ENCODE data around the gene ZNF770.
"Not testable (repeated sequence)": the region's sequence is repeated elsewhere in the genome, so short reads cannot be mapped to it uniquely, and the experiment has no call there.

The ZNF770 gene

DNA sequence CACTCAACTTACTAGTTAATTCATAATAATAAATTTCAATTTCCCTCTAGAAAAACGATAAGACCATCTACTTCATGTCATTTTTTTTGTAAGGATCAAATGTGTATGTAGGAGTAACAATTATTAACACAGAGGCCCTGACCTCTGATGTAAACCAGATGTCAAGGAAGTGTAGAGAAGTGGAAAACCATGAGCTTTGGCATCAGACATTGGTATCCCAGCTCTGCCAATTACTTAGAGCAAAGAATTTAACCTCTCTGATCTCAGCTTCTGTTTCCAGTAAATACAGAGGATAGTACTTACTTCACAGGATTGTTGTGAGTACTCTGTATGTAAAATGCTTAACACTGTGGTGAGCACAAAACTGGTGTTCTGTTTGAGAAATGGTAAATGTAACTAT lies 36.1 kb downstream of the ZNF770 start:
- no peaks in the 10 kb centered on the region for H4K20me1 ChIP-seq (ENCODE audit: insufficient read depth, low read length)
- H3K4me1 ChIP-seq (ENCODE audit: low read length): no peaks in the 10 kb centered on the region
- no peak overlapping the region for H3K4me2 ChIP-seq (ENCODE audit: low read length)
- H3K9me3 ChIP-seq (ENCODE audit: insufficient read depth, low read length): no peaks in the 10 kb centered on the region
- no peak overlapping the region for H3K9ac ChIP-seq (ENCODE audit: low read length)
- H2AFZ ChIP-seq (ENCODE audit: low read depth, low read length): no peak overlapping the region
- H3K36me3 ChIP-seq (replicated peaks; ENCODE audit: low read depth, low read length): peaks cover 24% of the 10 kb centered on the region
- H3K4me3 ChIP-seq (ENCODE audit: low read length): no peak overlapping the region
- H3K27ac ChIP-seq (ENCODE audit: low read length): no peak overlapping the region
- no peaks in the 10 kb centered on the region for H3K27me3 ChIP-seq (ENCODE audit: low read depth, low read length)
- no peak for TF ChIP-seq CTCF (IDR thresholded peaks at IDR 0.05; ENCODE audit: low read depth, low read length)
- TF ChIP-seq EZH2phosphoT487 (IDR thresholded peaks at IDR 0.05; ENCODE audit: low read depth): no peak
- peaks cover 14% of the 10 kb centered on the region; the same call in 1 of the 2 replicates for H3K79me2 ChIP-seq (ENCODE audit: low read length)

DNA sequence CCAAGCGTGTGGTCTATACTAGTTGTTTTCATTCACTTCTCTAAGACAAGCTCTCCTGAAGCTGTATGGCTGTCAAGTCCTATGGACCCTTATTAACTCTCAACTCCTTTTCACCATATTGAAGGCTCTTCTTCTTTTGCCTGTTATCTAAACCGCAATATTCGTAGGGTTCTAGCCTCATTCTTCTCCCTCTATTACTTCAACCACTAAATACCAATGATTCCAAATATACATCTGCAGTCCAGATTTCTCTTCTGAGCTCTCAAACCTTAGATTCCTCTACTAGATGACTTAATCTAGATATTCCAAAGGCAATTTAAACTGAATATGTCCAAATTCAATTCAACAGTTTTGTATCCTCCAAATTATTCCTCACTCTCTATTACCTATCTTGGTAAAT lies 43.2 kb downstream of the ZNF770 start:
- no peaks in the 10 kb centered on the region for H3K4me1 ChIP-seq (ENCODE audit: low read length)
- no peak overlapping the region for H3K4me2 ChIP-seq (ENCODE audit: low read length)
- H4K20me1 ChIP-seq (ENCODE audit: insufficient read depth, low read length): no peaks in the 10 kb centered on the region
- H3K27me3 ChIP-seq (ENCODE audit: low read depth, low read length): no peaks in the 10 kb centered on the region
- no peaks in the 10 kb centered on the region for H3K9me3 ChIP-seq (ENCODE audit: insufficient read depth, low read length)
- no peaks in the 10 kb centered on the region for H3K79me2 ChIP-seq (ENCODE audit: low read length)
- TF ChIP-seq EZH2phosphoT487 (IDR thresholded peaks at IDR 0.05; ENCODE audit: low read depth): no peak
- TF ChIP-seq CTCF (IDR thresholded peaks at IDR 0.05; ENCODE audit: low read depth, low read length): no peak
- H2AFZ ChIP-seq (ENCODE audit: low read depth, low read length): no peak overlapping the region
- H3K36me3 ChIP-seq (replicated peaks; ENCODE audit: low read depth, low read length): peaks cover 15% of the 10 kb centered on the region
- no peak overlapping the region for H3K27ac ChIP-seq (ENCODE audit: low read length)
- H3K4me3 ChIP-seq (ENCODE audit: low read length): no peak overlapping the region
- no peak overlapping the region for H3K9ac ChIP-seq (ENCODE audit: low read length)

- no peaks in the 10 kb centered on the region for H4K20me1 ChIP-seq (ENCODE audit: insufficient read depth, low read length)
- H3K27me3 ChIP-seq (ENCODE audit: low read depth, low read length): no peaks in the 10 kb centered on the region
- no peak overlapping the region for H3K4me2 ChIP-seq (ENCODE audit: low read length)
- H3K4me1 ChIP-seq (ENCODE audit: low read length): no peaks in the 10 kb centered on the region
- H3K4me3 ChIP-seq (ENCODE audit: low read length): no peak overlapping the region
- TF ChIP-seq EZH2phosphoT487 (IDR thresholded peaks at IDR 0.05; ENCODE audit: low read depth) (no peak), CTCF (IDR thresholded peaks at IDR 0.05; ENCODE audit: low read depth, low read length) (no peak)
- H3K36me3 ChIP-seq (replicated peaks; ENCODE audit: low read depth, low read length): peaks cover 15% of the 10 kb centered on the region
- no peak overlapping the region for H2AFZ ChIP-seq (ENCODE audit: low read depth, low read length)
- H3K9ac ChIP-seq (ENCODE audit: low read length): no peak overlapping the region
- H3K27ac ChIP-seq (ENCODE audit: low read length): no peak overlapping the region
- H3K79me2 ChIP-seq (ENCODE audit: low read length): no peaks in the 10 kb centered on the region
- no peaks in the 10 kb centered on the region for H3K9me3 ChIP-seq (ENCODE audit: insufficient read depth, low read length)
These were observed 44.4 kb downstream of the ZNF770 start for GRCh38 chr15:34943711-34944110.

- not testable (repeated sequence) for H3K27me3 ChIP-seq (ENCODE audit: low read depth, low read length); H3K4me1 ChIP-seq (ENCODE audit: low read length); H3K9me3 ChIP-seq (ENCODE audit: insufficient read depth, low read length); H3K27ac ChIP-seq (ENCODE audit: low read length); H2AFZ ChIP-seq (ENCODE audit: low read depth, low read length); H3K4me3 ChIP-seq (ENCODE audit: low read length); H3K9ac ChIP-seq (ENCODE audit: low read length); H4K20me1 ChIP-seq (ENCODE audit: insufficient read depth, low read length); H3K79me2 ChIP-seq (ENCODE audit: low read length); H3K4me2 ChIP-seq (ENCODE audit: low read length)
- H3K36me3 ChIP-seq (replicated peaks; ENCODE audit: low read depth, low read length): peaks cover 14% of the 10 kb centered on the region
These were observed 44.8 kb downstream of the ZNF770 start for GRCh38 chr15:34943264-34943663.

- H3K9ac ChIP-seq (ENCODE audit: low read length): no peak overlapping the region
- no peak overlapping the region for H3K4me3 ChIP-seq (ENCODE audit: low read length)
- no peaks in the 10 kb centered on the region for H3K79me2 ChIP-seq (ENCODE audit: low read length)
- peaks cover 11% of the 10 kb centered on the region for H3K36me3 ChIP-seq (replicated peaks; ENCODE audit: low read depth, low read length)
- H3K27ac ChIP-seq (ENCODE audit: low read length): no peak overlapping the region
- no peaks in the 10 kb centered on the region for H4K20me1 ChIP-seq (ENCODE audit: insufficient read depth, low read length)
- no peak overlapping the region for H3K4me2 ChIP-seq (ENCODE audit: low read length)
- H3K4me1 ChIP-seq (ENCODE audit: low read length): no peaks in the 10 kb centered on the region
- TF ChIP-seq EZH2phosphoT487 (IDR thresholded peaks at IDR 0.05; ENCODE audit: low read depth): no peak
- TF ChIP-seq CTCF (IDR thresholded peaks at IDR 0.05; ENCODE audit: low read depth, low read length): no peak
- H3K27me3 ChIP-seq (ENCODE audit: low read depth, low read length): no peaks in the 10 kb centered on the region
- no peak overlapping the region for H2AFZ ChIP-seq (ENCODE audit: low read depth, low read length)
- no peaks in the 10 kb centered on the region for H3K9me3 ChIP-seq (ENCODE audit: insufficient read depth, low read length)
These were observed 45.7 kb downstream of the ZNF770 start for GRCh38 chr15:34942363-34942762.

Measured in OCI-LY3 (cell line).